Choroid plexus epithelial cell (primary cell): ENCODE measurements around the gene SLC37A1.

Experiments used
- DNase-seq: peaks from one replicate; pipeline ENCODE4 v3.0.0-alpha.2; 2010; ENCODE audit warnings: low read depth
- H3K4me3 ChIP-seq: 2 replicates; pipeline ENCODE4 v1.5.1; 2011; ENCODE audit warnings: low read depth, mild to moderate bottlenecking, control low read depth, low read length, moderate library complexity
- CTCF ChIP-seq: conservative IDR thresholded peaks from 2 replicates; pipeline ENCODE4 v1.5.1; 2011; ENCODE audit warnings: low read depth, mild to moderate bottlenecking, control low read depth, inconsistent platforms, low read length, moderate library complexity

The SLC37A1 gene

GRCh38 chr21:42521384-42521783 is 7.7 kb downstream of the SLC37A1 start:
- no peak for TF ChIP-seq CTCF
- no peak for DNase-seq

GRCh38 chr21:42521805-42522204 is 8.2 kb downstream of the SLC37A1 start:
- no peak for TF ChIP-seq CTCF
- H3K4me3 ChIP-seq = no peak overlapping the region
- no peak for DNase-seq

More at GRCh38 chr21:42521384-42521783, 7.7 kb downstream of the SLC37A1 start:
- no peak overlapping the region for H3K4me3 ChIP-seq

GRCh38 chr21:42522271-42522670 is 8.6 kb downstream of the SLC37A1 start:
- TF ChIP-seq CTCF = no peak
- no peak for DNase-seq
- H3K4me3 ChIP-seq = no peak overlapping the region

- TF ChIP-seq CTCF = no peak
- no peak overlapping the region for H3K4me3 ChIP-seq
- no peak for DNase-seq
Measured at GRCh38 chr21:42522771-42523170, 9.1 kb downstream of the SLC37A1 start.

- no peak overlapping the region for H3K4me3 ChIP-seq
- no peak for DNase-seq
- TF ChIP-seq CTCF = no peak
Measured at GRCh38 chr21:42523211-42523610, 9.6 kb downstream of the SLC37A1 start.

GRCh38 chr21:42523941-42524340 is 10.3 kb downstream of the SLC37A1 start:
- no peak for TF ChIP-seq CTCF
- DNase-seq = no peak
- H3K4me3 ChIP-seq = no peak overlapping the region

- no peak for TF ChIP-seq CTCF
- peak overlapping the region; percentile 29 for H3K4me3 ChIP-seq
- peak; percentile 70 for DNase-seq
Measured at GRCh38 chr21:42524341-42525028, 10.8 kb downstream of the SLC37A1 start.
